ENCODE measurements around the gene NFAM1. TPM values are rescaled to one million over a fixed set of nuclear protein-coding genes. Genes with fewer than 3 reads are reported as not detected.
A peak's percentile ranks its signal among the peaks of the same experiment; 100 is the strongest.

The NFAM1 gene
- total and polyA plus RNA-seq, 2 of the 4 experiments (the other 2 are of a cell fraction), result not detected

DNA sequence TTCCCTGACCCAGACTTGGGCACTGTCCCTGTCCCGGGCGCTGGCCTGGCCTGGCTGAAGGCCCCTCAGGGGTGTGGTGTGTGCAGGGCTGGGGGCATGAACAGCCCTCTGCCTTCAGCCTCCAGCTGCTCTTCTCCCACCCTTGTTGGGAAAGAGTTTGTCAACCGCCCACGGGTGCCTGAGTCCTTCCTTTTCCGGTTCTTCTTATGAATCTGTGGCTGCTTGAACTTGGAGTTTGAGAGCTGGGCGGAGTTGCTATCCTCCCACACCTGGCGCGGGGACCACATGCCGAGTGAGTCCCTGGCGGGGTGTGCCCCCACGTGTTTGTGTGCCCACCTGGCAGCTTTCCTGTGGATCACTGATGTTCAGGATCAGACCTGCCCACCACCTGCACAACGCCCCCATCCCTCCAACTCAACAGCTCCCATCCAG lies 13.4 kb downstream of the NFAM1 start:
- Histone ChIP-seq H4K91ac (ENCODE audit: insufficient read depth, low read depth, low read length) (no peak overlapping the region), H3K27me3 (ENCODE audit: control insufficient read depth, insufficient read depth, low read length) (peaks cover 42% of the 10 kb centered on the region), H3K4ac (ENCODE audit: low read depth, low read length) (no peak overlapping the region), H3K4me1 (ENCODE audit: control insufficient read depth, insufficient read depth, low read length) (no peaks in the 10 kb centered on the region), H3K9me1 (ENCODE audit: insufficient read depth, low read length) (no peaks in the 10 kb centered on the region), H2AFZ (replicated peaks; ENCODE audit: low read length, poor library complexity) (no peak overlapping the region), H3K4me2 (ENCODE audit: low read depth, low read length) (no peak overlapping the region), H3K56ac (ENCODE audit: extremely low read depth, insufficient read depth, low read length) (no peak overlapping the region), H3K23ac (ENCODE audit: low read depth, low read length) (no peak overlapping the region), H2BK20ac (ENCODE audit: low read depth, low read length) (no peak overlapping the region), H2BK5ac (ENCODE audit: low read depth, low read length, poor library complexity, severe bottlenecking) (no peak overlapping the region), H3K79me1 (ENCODE audit: low read depth in 1 of 2, low read length in 2 of 2) (no peaks in the 10 kb centered on the region), H4K5ac (ENCODE audit: low read depth, low read length) (no peak overlapping the region), H2BK120ac (ENCODE audit: low read depth, low read length) (no peak overlapping the region), H3K18ac (ENCODE audit: low read depth, low read length) (no peak overlapping the region), H3K9ac (ENCODE audit: low read depth, low read length) (no peak overlapping the region), H3K4me3 (ENCODE audit: insufficient read depth, low read depth, low read length) (no peak overlapping the region), H3K9me3 (ENCODE audit: control insufficient read depth, insufficient read depth, low read length) (no peaks in the 10 kb centered on the region), H2BK15ac (ENCODE audit: low read depth, low read length) (no peak overlapping the region), H3K27ac (ENCODE audit: insufficient read depth, low read length) (no peak overlapping the region), H3K36me3 (ENCODE audit: control insufficient read depth, insufficient read depth, low read length) (no peaks in the 10 kb centered on the region), H2AK9ac (replicated peaks; ENCODE audit: low read depth, low read length, poor library complexity) (peak overlapping the region; percentile 9), H3K14ac (replicated peaks; ENCODE audit: low read depth, low read length) (no peak overlapping the region), H4K20me1 (ENCODE audit: insufficient read depth, low read length) (no peaks in the 10 kb centered on the region), H4K8ac (ENCODE audit: low read depth in 2 of 2, low read length in 2 of 2) (no peak overlapping the region), H2AK5ac (ENCODE audit: low read depth, low read length) (no peak overlapping the region)
- ChIA-PET CTCF (no interaction called here), POLR2A (ENCODE audit: unreplicated experiment) (no interaction called here)
- in situ Hi-C loops (cut with MboI; ENCODE audit: low sequenced_read_pairs), result no loop called here
- WGBS, 2 experiments (ENCODE audit: extremely low coverage in 2 of 2, insufficient read length in 1 of 2), result no CpG with 5 or more reads among the region's 12 CpGs
- ATAC-seq (ENCODE audit: low read depth) (no peak), DNase-seq (no peak)
- intact Hi-C loops (cut with micrococcal nuclease), result no loop called here
- dilution Hi-C loops (cut with HindIII; ENCODE audit: low sequenced_read_pairs, unreplicated experiment), result no loop called here
- BruUV-seq (replicated peaks), result no TSS peak
- TF ChIP-seq, protein P1, sequence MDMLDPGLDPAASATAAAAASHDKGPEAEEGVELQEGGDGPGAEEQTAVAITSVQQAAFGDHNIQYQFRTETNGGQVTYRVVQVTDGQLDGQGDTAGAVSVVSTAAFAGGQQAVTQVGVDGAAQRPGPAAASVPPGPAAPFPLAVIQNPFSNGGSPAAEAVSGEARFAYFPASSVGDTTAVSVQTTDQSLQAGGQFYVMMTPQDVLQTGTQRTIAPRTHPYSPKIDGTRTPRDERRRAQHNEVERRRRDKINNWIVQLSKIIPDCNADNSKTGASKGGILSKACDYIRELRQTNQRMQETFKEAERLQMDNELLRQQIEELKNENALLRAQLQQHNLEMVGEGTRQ (IDR thresholded peaks at IDR 0.05; ENCODE audit: low read depth, low read length), result no peak
- TF ChIP-seq SMC3 (IDR thresholded peaks at IDR 0.05; ENCODE audit: low read depth, low read length) (no peak), RCOR1 (IDR thresholded peaks at IDR 0.05; ENCODE audit: insufficient replicate concordance, low read length) (no peak), MAZ (IDR thresholded peaks at IDR 0.05; ENCODE audit: borderline replicate concordance, low read depth, low read length) (no peak)
- TF ChIP-seq, protein P2, sequence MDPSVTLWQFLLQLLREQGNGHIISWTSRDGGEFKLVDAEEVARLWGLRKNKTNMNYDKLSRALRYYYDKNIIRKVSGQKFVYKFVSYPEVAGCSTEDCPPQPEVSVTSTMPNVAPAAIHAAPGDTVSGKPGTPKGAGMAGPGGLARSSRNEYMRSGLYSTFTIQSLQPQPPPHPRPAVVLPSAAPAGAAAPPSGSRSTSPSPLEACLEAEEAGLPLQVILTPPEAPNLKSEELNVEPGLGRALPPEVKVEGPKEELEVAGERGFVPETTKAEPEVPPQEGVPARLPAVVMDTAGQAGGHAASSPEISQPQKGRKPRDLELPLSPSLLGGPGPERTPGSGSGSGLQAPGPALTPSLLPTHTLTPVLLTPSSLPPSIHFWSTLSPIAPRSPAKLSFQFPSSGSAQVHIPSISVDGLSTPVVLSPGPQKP (IDR thresholded peaks at IDR 0.05; ENCODE audit: borderline replicate concordance, low read depth, low read length), result no peak

Data from IMR-90 (cell line).